Measurements from ENCODE around the gene MON1B.

MON1B gene

DNA sequence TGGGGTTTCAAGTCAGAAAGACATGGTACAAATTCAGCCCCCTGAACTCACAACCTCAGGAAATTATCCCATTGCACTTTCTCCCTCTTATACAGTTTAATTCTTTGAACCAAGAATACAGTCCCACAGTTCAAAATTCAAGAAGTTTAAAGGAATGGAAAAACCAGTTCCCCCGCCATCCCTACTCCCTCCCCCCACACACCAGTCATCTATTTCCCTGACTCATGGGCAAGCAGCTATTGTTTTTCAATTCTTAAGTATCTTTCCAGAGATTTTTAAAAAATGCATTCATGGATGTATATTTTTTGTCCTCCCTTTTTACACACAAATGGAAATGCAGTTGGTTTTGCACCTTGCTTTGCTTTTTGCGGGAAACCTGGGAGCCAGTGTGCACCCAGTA is 15.5 kb downstream of the MON1B start:
- peaks cover 19% of the 10 kb centered on the region for H3K4me1 ChIP-seq (ENCODE audit: insufficient read depth, low read length)
- no peak overlapping the region; the same call in 1 of the 2 replicates for H3K9ac ChIP-seq (ENCODE audit: low read depth, low read length)
- H3K36me3 ChIP-seq (ENCODE audit: insufficient read depth, low read length) = no peaks in the 10 kb centered on the region
- no peak overlapping the region for H3K4me3 ChIP-seq (ENCODE audit: low read length)
- WGBS = 82% methylated on average over 2 of the region's 2 CpGs
- no peaks in the 10 kb centered on the region for H3K9me3 ChIP-seq (ENCODE audit: insufficient read depth, low read depth, low read length)
- peaks cover 7% of the 10 kb centered on the region; the same call in 1 of the 2 replicates for H3K27me3 ChIP-seq (ENCODE audit: insufficient read depth, low read length)
- no peak overlapping the region; the same call in 1 of the 2 replicates for H3K27ac ChIP-seq (ENCODE audit: low read depth, low read length)

DNA sequence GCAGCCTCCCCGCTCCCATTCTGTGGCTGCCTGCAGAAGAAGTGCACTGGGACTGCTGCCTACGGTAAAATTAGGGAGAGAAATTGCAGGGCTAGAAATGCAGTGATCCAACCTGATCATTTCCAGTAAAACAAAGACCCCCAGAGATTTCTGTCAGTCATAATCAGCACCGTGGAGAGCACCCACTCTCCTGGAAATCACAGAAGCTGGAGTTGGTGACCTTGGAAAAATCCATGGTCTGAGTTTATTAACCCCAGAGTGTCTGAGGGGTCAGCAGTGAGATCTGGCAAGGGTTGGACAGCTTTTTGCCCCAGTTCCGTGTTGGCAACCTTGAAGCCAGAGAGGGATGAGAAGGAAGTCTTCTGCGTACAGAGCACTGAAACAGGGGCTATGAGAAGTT is 16.0 kb downstream of the MON1B start:
- Histone ChIP-seq H3K27ac (ENCODE audit: low read depth, low read length) (no peak overlapping the region), H3K9ac (ENCODE audit: low read depth, low read length) (no peak overlapping the region), H3K9me3 (ENCODE audit: insufficient read depth, low read depth, low read length) (no peaks in the 10 kb centered on the region), H3K4me3 (ENCODE audit: low read length) (no peak overlapping the region), H3K36me3 (ENCODE audit: insufficient read depth, low read length) (no peaks in the 10 kb centered on the region), H3K4me1 (ENCODE audit: insufficient read depth, low read length) (peaks cover 22% of the 10 kb centered on the region), H3K27me3 (ENCODE audit: insufficient read depth, low read length) (peaks cover 7% of the 10 kb centered on the region; the same call in 1 of the 2 replicates)
- 64% methylated on average over 5 of the region's 5 CpGs for WGBS

DNA sequence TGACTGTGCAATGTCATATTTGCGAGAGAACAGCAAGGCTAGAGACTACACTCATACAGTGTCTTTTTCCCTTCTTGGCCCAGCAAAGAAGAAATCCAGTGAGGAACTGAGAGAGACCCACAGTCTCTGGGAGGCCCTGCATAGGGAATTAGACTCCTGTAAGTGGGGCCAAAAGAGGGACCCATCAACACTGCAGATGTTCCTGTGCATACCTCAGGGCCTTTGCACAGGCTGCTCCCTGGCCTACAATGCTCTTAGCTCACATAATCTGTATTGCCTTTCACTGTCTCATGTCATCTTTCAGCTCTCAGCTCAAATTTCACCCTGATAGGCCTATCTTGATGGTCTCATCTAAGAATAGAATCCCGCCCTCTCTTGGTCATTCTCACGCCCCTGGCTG is 17.4 kb downstream of the MON1B start:
- Histone ChIP-seq H3K4me1 (ENCODE audit: insufficient read depth, low read length) (peaks cover 22% of the 10 kb centered on the region), H3K27ac (ENCODE audit: low read depth, low read length) (no peak overlapping the region), H3K27me3 (ENCODE audit: insufficient read depth, low read length) (peaks cover 7% of the 10 kb centered on the region; the same call in 1 of the 2 replicates), H3K9ac (ENCODE audit: low read depth, low read length) (no peak overlapping the region), H3K36me3 (ENCODE audit: insufficient read depth, low read length) (no peaks in the 10 kb centered on the region), H3K4me3 (ENCODE audit: low read length) (no peak overlapping the region), H3K9me3 (ENCODE audit: insufficient read depth, low read depth, low read length) (no peaks in the 10 kb centered on the region)
- WGBS = 79% methylated on average over 3 of the region's 3 CpGs

DNA sequence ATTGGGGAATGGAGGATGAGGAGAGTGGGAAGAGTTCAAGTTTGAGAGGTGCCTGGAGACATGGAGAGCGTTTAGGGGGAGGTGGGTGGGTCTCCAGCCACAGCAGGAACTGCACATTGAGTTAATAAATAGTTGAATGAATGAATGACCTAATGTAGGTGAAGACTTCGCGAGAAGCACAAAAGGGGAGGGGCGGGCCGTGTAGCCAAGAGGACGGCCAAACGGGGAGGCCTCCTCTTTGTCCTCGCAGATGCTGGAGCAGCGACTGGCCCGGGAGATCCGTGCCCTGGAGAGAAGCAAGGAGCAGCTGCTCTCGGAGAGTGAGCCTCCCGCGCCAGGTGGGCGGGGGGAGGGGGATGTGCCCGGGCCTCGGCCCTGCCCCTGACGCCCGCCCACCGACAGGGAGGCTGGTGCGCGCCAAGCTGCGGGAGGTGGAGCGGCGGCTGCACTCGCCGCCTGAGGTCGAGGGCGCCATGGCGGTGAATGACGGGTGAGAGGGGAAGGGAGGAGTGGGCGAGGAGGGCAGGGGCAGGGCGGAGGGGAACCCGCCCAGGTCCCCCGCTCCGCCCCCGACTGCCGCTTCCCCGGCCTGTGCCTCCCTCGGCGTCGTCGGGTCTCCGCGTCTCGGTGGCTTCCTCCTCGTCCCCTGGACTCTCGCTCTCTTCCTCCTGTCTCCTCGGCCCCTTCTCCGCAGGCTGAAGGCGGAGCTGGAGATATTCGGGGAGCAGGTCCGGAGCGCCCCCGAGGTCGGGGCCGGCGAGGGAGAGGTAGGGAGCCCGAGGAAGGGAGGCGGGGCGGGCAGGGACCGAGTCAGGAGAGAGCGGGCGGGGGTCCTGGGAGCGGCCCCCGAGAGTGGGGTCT is 21.1 kb downstream of the MON1B start:
- H3K4me1 ChIP-seq (ENCODE audit: insufficient read depth, low read length) = peaks cover 5% of the 10 kb centered on the region
- 2% methylated on average over 66 of the region's 66 CpGs for WGBS
- H3K36me3 ChIP-seq (ENCODE audit: insufficient read depth, low read length) = no peaks in the 10 kb centered on the region
- H3K27me3 ChIP-seq (ENCODE audit: insufficient read depth, low read length) = peaks cover 7% of the 10 kb centered on the region; the same call in 1 of the 2 replicates
- peak overlapping the region; percentile 77 for H3K9ac ChIP-seq (ENCODE audit: low read depth, low read length)
- peak overlapping the region; percentile 76 for H3K4me3 ChIP-seq (ENCODE audit: low read length)
- H3K27ac ChIP-seq (ENCODE audit: low read depth, low read length) = peak overlapping the region; percentile 68
- H3K9me3 ChIP-seq (ENCODE audit: insufficient read depth, low read depth, low read length) = no peaks in the 10 kb centered on the region

DNA sequence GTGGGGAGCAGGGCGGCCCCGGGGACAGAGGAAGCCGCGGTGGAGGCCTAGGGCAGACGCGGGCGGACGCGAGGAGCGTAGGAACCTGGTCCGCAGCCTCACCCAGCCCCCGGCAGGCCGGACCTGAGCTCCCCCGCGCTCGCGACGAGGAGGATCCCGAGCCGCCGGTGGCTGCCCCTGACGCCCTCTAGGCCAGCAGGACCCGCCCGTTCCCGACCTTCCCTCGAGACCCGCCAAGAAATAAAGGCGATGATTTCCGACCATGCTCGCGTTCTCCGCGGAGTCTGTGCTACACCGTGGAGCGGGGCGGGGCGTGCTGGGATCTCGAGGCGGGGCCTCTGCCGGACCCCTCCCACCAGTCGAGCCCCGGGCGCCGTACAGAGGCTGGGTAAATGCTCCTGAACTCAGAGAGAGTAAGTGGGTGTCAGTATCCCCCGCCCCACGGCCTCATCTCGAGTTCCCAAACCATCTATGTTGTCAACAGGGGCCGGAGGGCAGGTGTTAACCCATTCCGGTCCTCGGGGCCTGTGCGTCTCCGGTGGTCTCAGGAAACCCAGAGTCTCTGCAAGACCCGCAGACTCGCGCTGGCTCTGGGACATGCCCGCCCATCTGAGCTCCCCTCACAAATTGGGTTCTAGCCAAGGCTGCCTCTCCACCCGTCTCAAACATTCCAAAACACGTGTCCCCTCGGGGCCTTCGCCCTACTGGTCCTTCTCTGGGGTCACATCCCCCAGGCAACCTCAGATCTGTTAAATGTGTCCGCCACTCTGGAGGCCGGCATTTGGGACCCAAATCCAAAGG is 22.0 kb downstream of the MON1B start:
- peak overlapping the region; percentile 68; the same call in 1 of the 2 replicates for H3K27ac ChIP-seq (ENCODE audit: low read depth, low read length)
- peaks cover 5% of the 10 kb centered on the region for H3K4me1 ChIP-seq (ENCODE audit: insufficient read depth, low read length)
- H3K36me3 ChIP-seq (ENCODE audit: insufficient read depth, low read length) = no peaks in the 10 kb centered on the region
- H3K9me3 ChIP-seq (ENCODE audit: insufficient read depth, low read depth, low read length) = no peaks in the 10 kb centered on the region
- H3K4me3 ChIP-seq (ENCODE audit: low read length) = peak overlapping the region; percentile 76
- H3K9ac ChIP-seq (ENCODE audit: low read depth, low read length) = peak overlapping the region; percentile 77
- peaks cover 7% of the 10 kb centered on the region; the same call in 1 of the 2 replicates for H3K27me3 ChIP-seq (ENCODE audit: insufficient read depth, low read length)
- 20% methylated on average over 62 of the region's 62 CpGs for WGBS

DNA sequence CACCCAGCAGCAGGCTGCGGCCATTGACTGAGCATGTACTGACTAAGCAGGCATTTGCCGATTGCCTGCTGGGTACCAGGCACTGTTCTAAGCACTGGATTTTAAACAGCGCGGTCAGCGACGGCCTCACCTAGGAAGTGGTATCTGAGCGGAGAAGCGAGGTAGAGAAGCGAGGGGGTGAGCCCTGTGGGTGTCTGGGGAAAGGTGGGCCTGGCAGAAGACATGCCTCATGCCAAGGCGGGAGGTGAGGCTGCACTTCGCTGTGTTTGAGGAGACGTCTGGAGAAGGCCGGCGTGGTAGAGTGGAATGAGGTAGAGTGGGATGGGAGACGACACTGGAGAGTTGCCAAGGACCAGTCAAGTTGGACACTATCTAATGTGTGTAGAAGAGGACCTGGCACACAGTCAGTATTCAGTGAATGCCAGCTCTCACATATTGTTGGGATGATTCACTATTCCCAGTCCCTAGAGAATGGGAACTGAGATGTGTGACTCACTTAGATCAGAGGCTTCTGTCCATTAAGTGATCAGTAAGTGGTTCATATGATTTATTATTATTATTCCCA is 22.6 kb downstream of the MON1B start:
- H3K36me3 ChIP-seq (ENCODE audit: insufficient read depth, low read length) = no peaks in the 10 kb centered on the region
- H3K9ac ChIP-seq (ENCODE audit: low read depth, low read length) = no peak overlapping the region
- H3K4me1 ChIP-seq (ENCODE audit: insufficient read depth, low read length) = peaks cover 5% of the 10 kb centered on the region
- H3K27ac ChIP-seq (ENCODE audit: low read depth, low read length) = no peak overlapping the region
- no peaks in the 10 kb centered on the region for H3K9me3 ChIP-seq (ENCODE audit: insufficient read depth, low read depth, low read length)
- peaks cover 7% of the 10 kb centered on the region; the same call in 1 of the 2 replicates for H3K27me3 ChIP-seq (ENCODE audit: insufficient read depth, low read length)
- 96% methylated on average over 15 of the region's 15 CpGs for WGBS
- peak overlapping the region; percentile 76 for H3K4me3 ChIP-seq (ENCODE audit: low read length)

DNA sequence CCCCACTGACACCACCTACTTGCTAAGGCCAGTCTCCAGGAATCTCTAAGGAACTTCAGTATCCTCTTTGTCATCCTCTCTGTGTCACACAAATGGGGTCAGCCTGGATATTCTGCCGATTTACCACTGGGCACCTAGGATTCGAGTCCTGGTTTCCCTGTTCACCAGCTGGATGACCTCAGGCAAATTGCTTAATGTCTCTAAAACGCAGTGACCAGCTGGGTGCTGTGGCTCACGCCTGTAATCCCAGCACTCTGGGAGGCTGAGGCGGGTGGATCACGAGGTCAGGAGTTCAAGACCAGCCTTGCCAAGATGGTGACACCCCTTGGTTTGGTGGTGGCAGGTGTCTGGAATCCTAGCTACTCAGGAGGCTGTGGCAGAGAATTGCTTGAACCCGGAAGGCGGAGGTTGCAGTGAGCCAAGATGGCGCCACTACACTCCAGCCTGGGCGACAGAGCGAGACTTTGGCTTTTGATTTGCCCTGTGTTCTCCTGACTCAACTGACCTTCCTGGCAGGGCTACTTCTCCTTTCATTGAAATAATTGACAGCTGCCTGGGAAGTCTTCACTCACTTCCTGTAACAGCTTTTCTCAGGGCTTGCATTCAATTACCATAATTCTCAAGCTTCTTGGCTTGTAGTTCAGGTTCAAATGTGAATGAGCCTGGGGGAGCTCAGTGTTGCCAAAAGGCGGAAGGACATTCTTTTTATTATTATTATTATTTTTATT is 23.6 kb downstream of the MON1B start:
- no peak overlapping the region for H3K27ac ChIP-seq (ENCODE audit: low read depth, low read length)
- no peaks in the 10 kb centered on the region for H3K9me3 ChIP-seq (ENCODE audit: insufficient read depth, low read depth, low read length)
- no peaks in the 10 kb centered on the region for H3K36me3 ChIP-seq (ENCODE audit: insufficient read depth, low read length)
- 96% methylated on average over 11 of the region's 12 CpGs for WGBS
- no peak overlapping the region for H3K4me3 ChIP-seq (ENCODE audit: low read length)
- peaks cover 7% of the 10 kb centered on the region; the same call in 1 of the 2 replicates for H3K27me3 ChIP-seq (ENCODE audit: insufficient read depth, low read length)
- no peak overlapping the region for H3K9ac ChIP-seq (ENCODE audit: low read depth, low read length)
- H3K4me1 ChIP-seq (ENCODE audit: insufficient read depth, low read length) = peaks cover 5% of the 10 kb centered on the region

DNA sequence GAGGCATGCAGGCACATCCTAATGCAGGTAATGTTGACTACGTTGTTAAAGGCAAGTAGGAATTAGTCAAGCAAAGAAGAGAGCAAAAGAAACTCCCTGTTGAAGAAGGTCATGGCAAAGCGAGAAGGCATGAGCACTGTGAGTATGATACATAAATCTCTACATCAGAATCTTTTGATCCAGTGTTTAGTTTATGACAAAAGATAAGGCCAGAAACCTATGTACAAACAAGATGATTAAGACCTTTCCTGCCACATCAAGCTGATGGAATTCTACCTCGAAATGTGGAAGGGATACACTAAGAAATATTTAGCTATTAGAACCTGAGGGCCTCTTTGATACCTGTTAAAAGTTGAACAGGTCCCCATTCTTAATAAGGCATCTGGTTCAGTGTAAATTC is 28.4 kb downstream of the MON1B start:
- Histone ChIP-seq H3K27me3 (ENCODE audit: insufficient read depth, low read length) (no peaks in the 10 kb centered on the region), H3K4me3 (ENCODE audit: low read length) (no peak overlapping the region), H3K4me1 (ENCODE audit: insufficient read depth, low read length) (peaks cover 4% of the 10 kb centered on the region; the same call in 1 of the 2 replicates), H3K27ac (ENCODE audit: low read depth, low read length) (no peak overlapping the region), H3K9me3 (ENCODE audit: insufficient read depth, low read depth, low read length) (no peaks in the 10 kb centered on the region), H3K9ac (ENCODE audit: low read depth, low read length) (no peak overlapping the region), H3K36me3 (ENCODE audit: insufficient read depth, low read length) (no peaks in the 10 kb centered on the region)
- 90% methylated on average over 3 of the region's 3 CpGs for WGBS

DNA sequence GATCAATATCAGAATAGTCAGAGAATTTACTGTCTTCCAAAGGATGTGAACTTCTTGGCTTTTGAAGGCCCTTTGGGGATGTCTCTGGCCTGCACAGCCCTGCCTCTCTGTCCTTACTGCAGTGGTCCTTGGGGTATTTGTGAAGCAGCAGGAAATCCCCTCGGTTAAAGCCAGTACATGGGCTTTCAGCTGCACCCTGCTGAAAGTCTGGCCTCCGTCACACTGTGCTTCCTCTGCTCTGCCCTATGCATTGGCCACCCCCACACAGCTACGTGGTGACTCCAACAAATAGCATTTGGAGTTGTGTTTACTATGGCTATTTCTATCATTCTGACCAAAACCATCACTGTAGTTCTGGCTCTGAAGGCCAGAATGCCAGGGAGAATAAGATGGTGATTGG is 29.4 kb downstream of the MON1B start:
- no peak overlapping the region for H3K9ac ChIP-seq (ENCODE audit: low read depth, low read length)
- H3K36me3 ChIP-seq (ENCODE audit: insufficient read depth, low read length) = no peaks in the 10 kb centered on the region
- no peaks in the 10 kb centered on the region for H3K9me3 ChIP-seq (ENCODE audit: insufficient read depth, low read depth, low read length)
- no peak overlapping the region for H3K4me3 ChIP-seq (ENCODE audit: low read length)
- H3K4me1 ChIP-seq (ENCODE audit: insufficient read depth, low read length) = peaks cover 4% of the 10 kb centered on the region; the same call in 1 of the 2 replicates
- H3K27ac ChIP-seq (ENCODE audit: low read depth, low read length) = no peak overlapping the region
- WGBS = 36% methylated on average over 3 of the region's 3 CpGs
- no peaks in the 10 kb centered on the region for H3K27me3 ChIP-seq (ENCODE audit: insufficient read depth, low read length)

DNA sequence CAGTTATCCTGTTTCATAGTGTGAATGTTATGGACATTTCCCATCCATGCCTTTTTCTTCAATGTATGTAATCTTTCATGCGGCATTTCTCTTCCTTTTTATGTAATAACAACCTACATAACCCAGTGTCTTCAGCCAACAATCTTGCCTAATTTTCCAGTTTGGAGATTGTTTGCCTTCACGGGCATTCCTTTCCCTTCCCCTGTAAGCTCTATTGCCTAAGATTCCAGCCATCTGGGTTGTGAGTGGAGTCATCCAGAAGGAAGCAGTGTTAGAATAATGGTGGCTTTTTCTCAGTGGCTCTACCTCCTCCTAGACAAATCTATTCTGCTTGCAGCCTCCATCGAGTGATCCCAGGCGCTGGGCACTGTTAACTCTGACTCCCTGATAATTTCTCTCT is 30.5 kb downstream of the MON1B start:
- H3K4me3 ChIP-seq (ENCODE audit: low read length) = no peak overlapping the region
- H3K9ac ChIP-seq (ENCODE audit: low read depth, low read length) = no peak overlapping the region
- H3K27me3 ChIP-seq (ENCODE audit: insufficient read depth, low read length) = no peaks in the 10 kb centered on the region
- WGBS = 94% methylated on average over 4 of the region's 4 CpGs
- no peaks in the 10 kb centered on the region for H3K9me3 ChIP-seq (ENCODE audit: insufficient read depth, low read depth, low read length)
- H3K4me1 ChIP-seq (ENCODE audit: insufficient read depth, low read length) = peaks cover 4% of the 10 kb centered on the region; the same call in 1 of the 2 replicates
- no peaks in the 10 kb centered on the region for H3K36me3 ChIP-seq (ENCODE audit: insufficient read depth, low read length)
- no peak overlapping the region for H3K27ac ChIP-seq (ENCODE audit: low read depth, low read length)

All from HUES64 (cell line).